Stimulated activated CD8-positive, alpha-beta memory T cell treated with anti-CD3 and anti-CD28 coated beads, Interleukin-12 subunit alpha, Interleukin-12 subunit beta, amount 100 ng/mL, for 4 hours (primary cell): ENCODE measurements around the gene CIAO2B.
"Not testable (repeated sequence)": the region's sequence is repeated elsewhere in the genome, so short reads cannot be mapped to it uniquely, and the experiment has no call there.

ENCODE experiments used
- DNase-seq: peaks from one replicate; pipeline ENCODE4 v3.0.0-alpha.2; 2020; ENCODE audit warnings: low read depth

The CIAO2B gene

GRCh38 chr16:66903544-66904427 lies 30.4 kb downstream of the CIAO2B start:
- DNase-seq = no peak

- DNase-seq = no peak
Measured at GRCh38 chr16:66902648-66903543, 31.3 kb downstream of the CIAO2B start.

GRCh38 chr16:66901626-66902025 lies 32.6 kb downstream of the CIAO2B start:
- DNase-seq = no peak

GRCh38 chr16:66900721-66901441 lies 33.3 kb downstream of the CIAO2B start:
- no peak for DNase-seq

- no peak for DNase-seq
Measured at GRCh38 chr16:66899945-66900710, 34.1 kb downstream of the CIAO2B start.

GRCh38 chr16:66899310-66899944 lies 34.8 kb downstream of the CIAO2B start:
- DNase-seq = no peak

GRCh38 chr16:66898933-66899309 lies 35.3 kb downstream of the CIAO2B start:
- no peak for DNase-seq

GRCh38 chr16:66898207-66898606 lies 36.0 kb downstream of the CIAO2B start:
- no peak for DNase-seq

GRCh38 chr16:66896682-66897081 lies 37.5 kb downstream of the CIAO2B start:
- not testable (repeated sequence) for DNase-seq

GRCh38 chr16:66895999-66896398 lies 38.2 kb downstream of the CIAO2B start:
- DNase-seq = no peak

- DNase-seq = no peak
Measured at GRCh38 chr16:66895689-66895979, 38.6 kb downstream of the CIAO2B start.

- peak; percentile 18 for DNase-seq
Measured at GRCh38 chr16:66894948-66895688, 39.1 kb downstream of the CIAO2B start.

GRCh38 chr16:66894055-66894454 lies 40.1 kb downstream of the CIAO2B start:
- DNase-seq = no peak

- no peak for DNase-seq
Measured at GRCh38 chr16:66891797-66892196, 42.4 kb downstream of the CIAO2B start.

- DNase-seq = no peak
Measured at GRCh38 chr16:66891360-66891759, 42.8 kb downstream of the CIAO2B start.

GRCh38 chr16:66890799-66891198 lies 43.4 kb downstream of the CIAO2B start:
- DNase-seq = no peak

- DNase-seq = no peak
Measured at GRCh38 chr16:66889622-66890021, 44.6 kb downstream of the CIAO2B start.

- DNase-seq = no peak
Measured at GRCh38 chr16:66888647-66889615, 45.3 kb downstream of the CIAO2B start.

GRCh38 chr16:66886914-66887313 lies 47.3 kb downstream of the CIAO2B start:
- no peak for DNase-seq
